ENCODE data around the gene DCTN2. TPM values are rescaled to one million over a fixed set of nuclear protein-coding genes. Genes with fewer than 3 reads are reported as not detected.

DCTN2 gene
- total and polyA plus RNA-seq, 2 donors (not counting 1 experiment from before 2014, with no cell fraction given): 59.4 to 94.3 TPM

GRCh38 chr12:57554897-57555296 lies 7.9 kb upstream of the DCTN2 start:
- TF ChIP-seq EZH2 (IDR thresholded peaks at IDR 0.05; ENCODE audit: borderline replicate concordance, insufficient read depth, low read depth, low read length, poor library complexity, severe bottlenecking) (no peak), CTCF (IDR thresholded peaks at IDR 0.05) (no peak)
- Histone ChIP-seq H2AFZ (ENCODE audit: insufficient read depth, low read depth, low read length, poor library complexity, severe bottlenecking) (no peak overlapping the region), H3K4me2 (replicated peaks; ENCODE audit: low read depth, low read length, poor library complexity, severe bottlenecking) (no peak overlapping the region), H3K9ac (ENCODE audit: low read length) (no peak overlapping the region), H3K9me3 (ENCODE audit: control extremely low read depth in 1 of 3, control insufficient read depth in 2 of 3, insufficient read depth in 1 of 3, low read length in 2 of 3) (peaks cover 0 to 4% (median 0%) of the 10 kb centered on the region in 3 donors), H3K4me3 (ENCODE audit: control extremely low read depth in 1 of 5, extremely low read depth in 1 of 5, insufficient read depth in 1 of 5, low read depth in 2 of 5, low read length in 4 of 5) (no peak overlapping the region), H3K4me1 (ENCODE audit: control insufficient read depth in 2 of 2, insufficient read depth in 2 of 2, low read length in 2 of 2) (peaks cover 5 to 6% of the 10 kb centered on the region in 2 donors), H3K36me3 (replicated peaks in 1 of 2; ENCODE audit: control extremely low read depth in 1 of 2, control insufficient read depth in 1 of 2, extremely low read depth in 1 of 2, insufficient read depth in 2 of 2, low read length in 1 of 2) (no peaks in the 10 kb centered on the region), H3K27me3 (replicated peaks in 1 of 4; ENCODE audit: control extremely low read depth in 1 of 4, control insufficient read depth in 3 of 4, insufficient read depth in 4 of 4, low read length in 3 of 4) (peaks cover 0 to 17% (median 0%) of the 10 kb centered on the region in 4 experiments), H3K27ac (ENCODE audit: low read length in 2 of 2) (no peak overlapping the region), H3K79me2 (ENCODE audit: control insufficient read depth, insufficient read depth, low read length) (no peaks in the 10 kb centered on the region), H4K20me1 (ENCODE audit: control insufficient read depth, insufficient read depth, low read length, poor library complexity, severe bottlenecking) (no peaks in the 10 kb centered on the region)
- ATAC-seq (ENCODE audit: low read depth): no peak
- CTCF ChIA-PET: no interaction called here
- Mint-ChIP-seq H3K4me3 (no peak overlapping the region), H3K9me3 (ENCODE audit: insufficient read depth) (no peaks in the 10 kb centered on the region), H3K27ac (no peak overlapping the region), H3K4me1 (peaks cover 13% of the 10 kb centered on the region), H3K27me3 (peaks cover 27% of the 10 kb centered on the region)
- intact Hi-C loops (cut with micrococcal nuclease): no loop called here
- POLR2A ChIA-PET: no interaction called here
- no CpG with 5 or more reads among the region's 1 CpG for WGBS (ENCODE audit: insufficient coverage)
- DNase-seq: no peak

GRCh38 chr12:57554453-57554852 lies 7.5 kb upstream of the DCTN2 start:
- Mint-ChIP-seq H3K27ac (no peak overlapping the region), H3K27me3 (peaks cover 27% of the 10 kb centered on the region), H3K4me3 (no peak overlapping the region), H3K9me3 (ENCODE audit: insufficient read depth) (no peaks in the 10 kb centered on the region), H3K4me1 (peaks cover 15% of the 10 kb centered on the region)
- ChIA-PET POLR2A (no interaction called here), CTCF (no interaction called here)
- intact Hi-C loops (cut with micrococcal nuclease): no loop called here
- ATAC-seq (ENCODE audit: low read depth) (no peak), DNase-seq (no peak)
- Histone ChIP-seq H3K27me3 (replicated peaks in 1 of 4; ENCODE audit: control extremely low read depth in 1 of 4, control insufficient read depth in 3 of 4, insufficient read depth in 4 of 4, low read length in 3 of 4) (peaks cover 0 to 20% (median 1%) of the 10 kb centered on the region in 4 experiments), H3K4me2 (replicated peaks; ENCODE audit: low read depth, low read length, poor library complexity, severe bottlenecking) (no peak overlapping the region), H3K4me3 (ENCODE audit: control extremely low read depth in 1 of 5, extremely low read depth in 1 of 5, insufficient read depth in 1 of 5, low read depth in 2 of 5, low read length in 4 of 5) (no peak overlapping the region), H3K79me2 (ENCODE audit: control insufficient read depth, insufficient read depth, low read length) (no peaks in the 10 kb centered on the region), H4K20me1 (ENCODE audit: control insufficient read depth, insufficient read depth, low read length, poor library complexity, severe bottlenecking) (no peaks in the 10 kb centered on the region), H2AFZ (ENCODE audit: insufficient read depth, low read depth, low read length, poor library complexity, severe bottlenecking) (no peak overlapping the region), H3K9me3 (ENCODE audit: control extremely low read depth in 1 of 3, control insufficient read depth in 2 of 3, insufficient read depth in 1 of 3, low read length in 2 of 3) (peaks cover 0 to 4% (median 0%) of the 10 kb centered on the region in 3 donors), H3K36me3 (replicated peaks in 1 of 2; ENCODE audit: control extremely low read depth in 1 of 2, control insufficient read depth in 1 of 2, extremely low read depth in 1 of 2, insufficient read depth in 2 of 2, low read length in 1 of 2) (no peaks in the 10 kb centered on the region), H3K4me1 (ENCODE audit: control insufficient read depth in 2 of 2, insufficient read depth in 2 of 2, low read length in 2 of 2) (peaks cover 8 to 9% of the 10 kb centered on the region in 2 donors), H3K9ac (ENCODE audit: low read length) (no peak overlapping the region), H3K27ac (ENCODE audit: low read length in 2 of 2) (no peak overlapping the region)
- no CpG with 5 or more reads among the region's 2 CpGs for WGBS (ENCODE audit: insufficient coverage)
- TF ChIP-seq CTCF (IDR thresholded peaks at IDR 0.05) (no peak), EZH2 (IDR thresholded peaks at IDR 0.05; ENCODE audit: borderline replicate concordance, insufficient read depth, low read depth, low read length, poor library complexity, severe bottlenecking) (no peak)
